NB4 (cell line): ENCODE data around the gene SNX22.
A peak's percentile ranks its signal among the peaks of the same experiment; 100 is the strongest.

Experiments
- POLR2A ChIP-seq: IDR thresholded peaks from 2 replicates; pipeline ENCODE4 v1.6.1; 2011; ENCODE audit warnings: mild to moderate bottlenecking; ENCODE audit not compliant: insufficient read length; ENCODE audit errors: extremely low read depth
- TF ChIP-seq, protein P1 (sequence below): IDR thresholded peaks from one replicate; pipeline ENCODE4 v1.5.1; 2012; ENCODE audit warnings: low read depth, low read length
- TF ChIP-seq, protein P2 (sequence below): IDR thresholded peaks from 2 replicates; pipeline ENCODE4 v1.6.1; 2011; ENCODE audit warnings: low read depth, low read length

- TF ChIP-seq, protein P1, sequence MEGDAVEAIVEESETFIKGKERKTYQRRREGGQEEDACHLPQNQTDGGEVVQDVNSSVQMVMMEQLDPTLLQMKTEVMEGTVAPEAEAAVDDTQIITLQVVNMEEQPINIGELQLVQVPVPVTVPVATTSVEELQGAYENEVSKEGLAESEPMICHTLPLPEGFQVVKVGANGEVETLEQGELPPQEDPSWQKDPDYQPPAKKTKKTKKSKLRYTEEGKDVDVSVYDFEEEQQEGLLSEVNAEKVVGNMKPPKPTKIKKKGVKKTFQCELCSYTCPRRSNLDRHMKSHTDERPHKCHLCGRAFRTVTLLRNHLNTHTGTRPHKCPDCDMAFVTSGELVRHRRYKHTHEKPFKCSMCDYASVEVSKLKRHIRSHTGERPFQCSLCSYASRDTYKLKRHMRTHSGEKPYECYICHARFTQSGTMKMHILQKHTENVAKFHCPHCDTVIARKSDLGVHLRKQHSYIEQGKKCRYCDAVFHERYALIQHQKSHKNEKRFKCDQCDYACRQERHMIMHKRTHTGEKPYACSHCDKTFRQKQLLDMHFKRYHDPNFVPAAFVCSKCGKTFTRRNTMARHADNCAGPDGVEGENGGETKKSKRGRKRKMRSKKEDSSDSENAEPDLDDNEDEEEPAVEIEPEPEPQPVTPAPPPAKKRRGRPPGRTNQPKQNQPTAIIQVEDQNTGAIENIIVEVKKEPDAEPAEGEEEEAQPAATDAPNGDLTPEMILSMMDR: peak; percentile 1
- TF ChIP-seq POLR2A: no peak
- TF ChIP-seq, protein P2, sequence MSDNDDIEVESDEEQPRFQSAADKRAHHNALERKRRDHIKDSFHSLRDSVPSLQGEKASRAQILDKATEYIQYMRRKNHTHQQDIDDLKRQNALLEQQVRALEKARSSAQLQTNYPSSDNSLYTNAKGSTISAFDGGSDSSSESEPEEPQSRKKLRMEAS: no peak
Measured at GRCh38 chr15:64137226-64137833, 14.2 kb upstream of the SNX22 start.
